GM21381 (cell line): ENCODE measurements around the gene PPP1R13B.

Experiments used
- ATAC-seq: cut with Tn5 transposase; IDR thresholded peaks from one replicate; pipeline ENCODE4 v1.9.1; 2021; ENCODE audit warnings: mild to moderate bottlenecking, moderate library complexity; ENCODE audit not compliant: unreplicated experiment

PPP1R13B gene

DNA sequence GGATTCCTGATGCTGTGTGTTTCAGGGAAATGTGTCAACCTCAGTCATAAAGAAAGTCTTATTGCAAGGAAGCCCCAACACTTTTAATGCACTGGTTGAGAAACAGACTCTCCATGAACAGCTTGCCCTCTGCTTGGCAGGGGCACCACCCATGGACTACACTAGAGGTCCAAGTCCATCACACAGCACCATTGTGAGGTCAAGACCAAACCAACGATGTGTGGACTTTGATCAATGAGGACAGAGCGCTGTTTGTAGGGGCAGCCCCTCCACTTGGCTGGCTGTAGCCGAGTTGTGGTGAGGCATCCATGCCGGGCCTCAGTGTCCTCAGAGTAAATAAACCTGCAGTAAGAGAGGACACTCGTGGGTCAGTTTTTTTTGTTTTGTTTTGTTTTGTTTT, 102.0 kb downstream of the PPP1R13B start:
- ATAC-seq: no peak

DNA sequence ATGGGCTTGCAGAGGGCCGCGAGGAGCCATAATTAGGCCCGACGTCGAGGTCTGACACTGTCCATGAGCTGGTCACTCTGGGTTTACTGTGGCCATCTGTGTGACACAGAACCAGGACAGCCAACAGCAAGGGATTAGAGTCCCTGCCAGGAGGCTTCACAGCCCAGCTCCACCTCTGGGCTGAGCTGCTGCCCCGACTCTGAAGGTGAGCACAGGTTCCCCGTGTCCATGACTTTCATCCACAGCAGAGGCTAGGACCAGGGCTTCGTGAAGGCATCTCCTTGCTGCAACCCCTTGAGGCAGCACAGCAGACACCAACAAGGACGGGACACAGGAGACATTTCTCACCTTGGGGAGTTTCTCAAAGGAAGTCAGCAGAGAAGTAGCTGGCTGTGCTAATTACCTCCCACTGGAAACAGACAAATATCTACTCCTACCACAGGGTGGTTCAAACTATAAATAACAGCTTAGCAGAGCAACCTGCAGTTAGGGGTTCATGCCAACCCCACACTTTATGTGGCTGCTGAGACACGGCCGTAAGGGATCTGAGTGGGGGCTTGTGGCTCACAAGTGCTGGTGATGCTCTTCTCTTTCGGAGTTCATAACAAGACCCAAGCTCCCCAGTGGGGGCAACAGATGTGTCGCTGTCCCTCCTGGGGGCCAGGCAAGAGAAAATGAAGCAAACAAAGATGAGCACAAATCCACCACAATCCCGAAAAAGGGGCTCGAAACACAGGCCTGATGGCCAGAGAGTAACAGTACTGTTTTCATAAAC, 102.6 kb downstream of the PPP1R13B start:
- no peak for ATAC-seq

DNA sequence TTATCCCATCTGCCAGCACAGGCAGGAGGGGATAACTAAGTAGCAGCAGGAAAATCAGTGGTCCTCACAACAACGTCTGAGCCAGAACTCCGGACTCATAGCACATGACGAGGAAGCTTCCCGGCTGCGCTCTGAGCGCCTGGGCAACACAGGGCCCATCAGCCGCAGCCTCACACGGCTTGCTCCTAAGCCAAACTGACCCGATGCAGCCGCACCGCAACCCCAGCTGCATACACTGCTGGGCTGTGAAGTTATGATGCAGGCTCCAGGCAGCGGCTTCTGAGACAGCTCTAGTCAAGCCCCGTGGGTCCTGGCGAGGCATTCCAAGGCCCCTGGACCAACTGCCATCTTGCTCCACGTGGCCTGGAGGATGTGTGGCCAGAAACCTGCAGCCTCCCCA, 103.7 kb downstream of the PPP1R13B start:
- ATAC-seq: no peak

DNA sequence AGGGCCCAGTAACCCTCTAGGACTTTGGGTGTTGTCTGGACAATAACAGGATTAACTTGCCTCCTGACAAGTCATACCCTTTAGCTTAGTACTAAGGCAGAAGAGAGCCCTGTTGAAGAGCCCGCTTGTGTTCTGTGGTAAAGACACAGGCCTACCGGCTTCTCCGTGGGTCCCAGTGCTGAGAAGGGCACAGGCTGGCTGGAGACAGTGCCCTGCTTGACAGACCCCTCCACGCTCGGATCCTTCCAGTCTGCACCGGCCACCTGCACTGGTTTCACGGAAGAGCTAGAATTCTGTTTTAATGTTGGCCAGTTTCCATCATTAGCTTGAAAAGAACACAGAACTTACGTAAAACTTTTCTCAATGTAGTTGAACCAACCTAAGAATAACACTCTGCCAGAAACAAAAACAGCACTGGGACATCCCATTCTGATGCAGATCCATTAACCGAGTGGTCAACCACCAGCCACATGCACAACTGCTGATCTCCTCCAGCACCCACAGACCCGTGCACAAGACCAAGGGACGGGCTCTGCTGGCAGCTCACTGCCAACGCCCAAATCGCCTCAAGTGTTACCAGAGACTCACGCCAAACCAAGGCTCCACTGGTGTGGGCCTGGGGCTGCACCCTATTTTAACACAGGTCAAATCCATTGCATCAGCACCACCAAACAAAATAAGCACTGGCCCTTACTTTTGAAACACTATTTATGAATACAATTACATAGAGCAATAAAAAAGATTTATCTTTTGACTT, 104.7 kb downstream of the PPP1R13B start:
- ATAC-seq: no peak

DNA sequence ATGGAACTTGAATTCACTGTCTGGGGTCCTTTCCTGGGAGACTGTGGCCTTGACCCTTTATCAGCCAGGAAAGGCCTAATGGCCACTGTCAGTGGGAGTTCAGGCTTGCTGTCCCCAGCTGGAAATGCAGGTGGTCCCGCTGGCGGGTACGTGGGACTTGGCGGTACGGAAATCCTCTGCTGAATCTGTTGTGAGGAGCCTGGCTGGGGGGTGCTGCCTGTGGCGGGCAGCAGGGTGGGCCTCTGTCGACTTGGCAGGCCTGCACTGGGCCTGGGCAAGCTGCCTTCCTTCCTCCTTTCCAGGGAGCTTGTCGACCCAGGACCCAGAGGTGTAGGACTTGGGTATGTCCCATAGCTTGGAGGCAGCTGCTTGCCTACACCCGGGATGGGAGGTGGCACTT, 105.5 kb downstream of the PPP1R13B start:
- no peak for ATAC-seq

DNA sequence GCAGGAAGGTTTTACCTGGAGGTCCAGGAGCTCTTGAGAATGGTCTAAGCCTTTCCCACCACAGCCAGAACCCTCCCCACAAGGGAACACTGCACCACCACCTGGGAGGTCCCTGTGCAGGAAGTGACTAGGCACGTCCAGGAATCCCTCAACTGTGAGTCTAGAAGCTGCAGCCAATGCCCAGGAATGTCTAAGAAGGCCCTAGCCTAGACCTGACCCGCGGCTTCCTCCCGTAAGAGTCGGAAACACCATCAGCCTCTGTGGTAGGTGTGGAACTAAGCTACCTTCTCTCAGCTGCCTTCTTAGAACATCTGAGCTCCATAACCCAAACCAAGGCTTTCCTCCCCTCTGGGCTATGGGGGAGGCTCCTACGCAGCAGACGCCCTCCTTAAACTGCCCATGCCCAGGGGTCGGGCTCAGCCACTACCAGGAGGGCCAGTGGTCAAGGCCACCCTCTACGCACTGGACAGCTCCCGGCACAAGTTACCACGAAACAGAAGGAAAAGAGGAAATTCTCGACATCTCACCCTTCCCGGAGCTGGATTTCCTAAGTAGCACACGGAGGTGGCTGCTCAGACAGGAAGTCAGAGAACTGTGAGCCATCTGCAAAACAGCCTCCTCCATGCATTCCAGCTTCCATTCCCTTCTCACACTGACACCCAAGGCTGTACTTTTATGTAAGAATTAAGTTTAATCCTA, 106.2 kb downstream of the PPP1R13B start:
- ATAC-seq: no peak

DNA sequence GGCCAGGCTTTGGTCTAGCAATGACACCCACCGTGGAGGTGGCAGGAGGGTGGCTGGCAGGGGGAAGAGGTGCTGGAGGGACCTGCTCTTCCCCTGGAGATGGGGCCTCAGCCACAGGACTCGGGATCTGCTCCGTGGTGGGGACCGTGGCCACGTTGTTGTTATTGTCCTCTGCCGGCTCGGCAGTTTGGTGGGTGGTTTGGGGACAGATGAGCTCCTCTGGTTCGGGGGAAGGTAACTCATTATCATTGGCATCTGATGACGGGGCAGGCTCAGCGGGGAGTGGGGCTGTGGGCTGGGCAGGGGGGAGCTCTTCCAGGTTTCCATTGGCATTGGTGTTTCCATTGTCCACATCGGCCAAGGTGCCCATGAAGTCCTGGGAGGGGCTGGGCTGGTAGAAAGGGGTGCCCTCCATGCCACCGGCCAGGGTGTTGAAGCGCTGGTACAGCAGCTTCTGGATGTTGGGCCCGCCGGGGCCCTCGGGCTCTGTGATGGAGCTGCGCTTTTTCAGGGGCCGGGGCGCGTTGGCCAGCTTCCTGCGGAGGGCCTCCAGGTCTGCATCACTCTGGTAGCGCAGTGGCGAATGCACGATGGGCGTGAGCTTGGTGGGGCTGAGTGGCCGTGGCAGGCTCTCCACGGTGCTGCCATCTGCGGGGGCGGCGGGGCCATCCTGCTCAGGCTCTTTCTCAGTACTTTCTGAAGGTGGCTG, 107.4 kb downstream of the PPP1R13B start:
- ATAC-seq: no peak

DNA sequence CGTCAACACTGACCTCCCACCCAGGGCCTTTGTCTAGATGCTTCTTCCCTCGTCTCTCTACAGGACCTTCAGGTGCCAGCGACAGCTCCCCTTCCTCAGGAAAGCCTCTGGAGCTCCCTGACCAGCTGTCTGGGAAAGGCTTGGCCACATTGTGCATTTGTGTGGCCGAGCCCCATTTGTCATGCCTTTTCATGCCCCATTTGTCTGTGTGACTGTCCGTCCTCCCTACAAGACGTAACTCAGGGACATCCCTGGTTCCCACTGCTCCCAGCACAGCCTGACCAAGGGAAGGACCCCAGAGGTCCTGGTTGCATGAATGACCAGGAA, 107.9 kb downstream of the PPP1R13B start:
- no peak for ATAC-seq

DNA sequence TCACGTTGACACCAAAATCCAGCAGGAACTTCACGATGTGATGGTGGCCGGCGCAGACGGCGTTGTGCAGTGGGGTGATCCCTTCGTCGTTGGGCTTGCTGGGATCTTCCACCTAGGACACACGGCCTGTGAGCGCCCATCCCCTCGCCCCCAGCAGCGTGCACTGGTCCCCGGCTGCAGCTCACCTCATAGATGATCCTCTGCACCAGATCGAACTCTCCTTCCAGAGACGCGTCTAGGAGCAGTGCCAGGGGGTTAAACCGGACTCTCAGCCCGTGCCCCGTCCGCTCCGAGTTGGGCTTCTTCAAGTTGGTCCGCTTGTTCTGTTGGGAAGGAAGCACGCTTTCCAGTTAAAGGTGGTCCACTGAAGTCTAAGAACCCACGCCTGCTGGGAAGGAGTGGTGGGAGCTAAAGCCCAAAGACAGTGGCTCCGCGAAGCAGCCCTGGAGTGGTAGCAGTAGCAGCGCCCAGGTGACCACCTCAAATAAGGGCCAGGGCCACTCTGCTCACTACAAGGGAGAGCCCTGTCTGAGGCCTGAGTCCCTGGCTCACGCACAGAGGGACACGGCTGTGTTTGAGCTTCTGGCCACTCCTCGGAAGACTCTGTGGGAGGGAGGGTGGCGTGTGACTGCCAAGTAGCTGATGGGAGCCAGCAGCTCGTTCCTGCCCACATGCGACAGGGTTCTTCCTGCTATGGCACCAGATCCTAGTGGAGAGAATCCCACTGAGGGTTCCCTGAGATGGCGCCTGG, 108.5 kb downstream of the PPP1R13B start:
- no peak for ATAC-seq

DNA sequence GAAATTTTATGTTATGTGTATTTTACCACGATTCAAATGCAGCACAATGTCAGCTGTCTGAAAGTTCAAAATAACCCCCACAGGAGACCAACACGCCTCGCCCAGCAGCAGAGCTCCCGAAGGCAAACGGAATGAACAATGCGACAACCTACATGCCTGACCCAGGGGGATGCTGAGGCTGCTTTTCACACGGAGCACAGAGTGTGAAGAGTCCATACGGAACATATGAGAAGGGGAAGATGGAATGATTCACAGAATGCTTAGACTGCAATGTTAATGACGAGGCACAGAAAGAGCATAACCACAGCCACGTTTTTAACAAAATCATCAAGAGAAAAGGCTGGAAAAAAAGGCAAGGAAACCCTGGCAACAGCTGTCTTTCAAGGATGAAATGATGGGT, 109.2 kb downstream of the PPP1R13B start:
- ATAC-seq: no peak

DNA sequence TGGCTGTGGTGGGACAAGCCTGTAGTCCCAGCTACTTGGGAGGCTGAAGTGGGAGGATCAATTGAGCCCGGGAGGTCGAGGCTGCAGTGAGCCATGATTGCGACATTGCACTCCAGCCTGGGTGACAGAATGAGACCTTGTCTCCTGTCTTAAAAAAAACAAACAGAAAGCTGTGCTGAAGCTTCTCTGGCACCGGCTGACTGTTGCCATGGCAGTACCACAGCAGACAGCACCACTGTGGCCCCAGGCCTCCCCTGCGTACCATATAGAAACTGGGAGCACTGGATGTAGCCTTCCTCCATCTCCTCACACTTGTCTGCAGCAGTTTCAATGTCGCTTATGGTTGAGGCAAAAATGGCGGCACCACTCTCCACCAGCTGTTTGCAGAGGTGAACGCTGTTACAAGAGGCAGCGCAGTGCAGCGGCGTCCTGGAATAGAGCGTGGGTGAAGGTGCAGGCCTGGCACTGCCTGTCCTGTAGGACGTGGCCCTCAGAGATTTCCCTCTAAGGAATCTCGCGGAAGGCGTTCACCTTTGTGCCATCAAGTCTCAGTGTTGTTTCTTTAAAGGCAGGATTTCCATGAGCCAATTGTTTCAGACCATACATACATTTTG, 109.8 kb downstream of the PPP1R13B start:
- ATAC-seq: no peak

DNA sequence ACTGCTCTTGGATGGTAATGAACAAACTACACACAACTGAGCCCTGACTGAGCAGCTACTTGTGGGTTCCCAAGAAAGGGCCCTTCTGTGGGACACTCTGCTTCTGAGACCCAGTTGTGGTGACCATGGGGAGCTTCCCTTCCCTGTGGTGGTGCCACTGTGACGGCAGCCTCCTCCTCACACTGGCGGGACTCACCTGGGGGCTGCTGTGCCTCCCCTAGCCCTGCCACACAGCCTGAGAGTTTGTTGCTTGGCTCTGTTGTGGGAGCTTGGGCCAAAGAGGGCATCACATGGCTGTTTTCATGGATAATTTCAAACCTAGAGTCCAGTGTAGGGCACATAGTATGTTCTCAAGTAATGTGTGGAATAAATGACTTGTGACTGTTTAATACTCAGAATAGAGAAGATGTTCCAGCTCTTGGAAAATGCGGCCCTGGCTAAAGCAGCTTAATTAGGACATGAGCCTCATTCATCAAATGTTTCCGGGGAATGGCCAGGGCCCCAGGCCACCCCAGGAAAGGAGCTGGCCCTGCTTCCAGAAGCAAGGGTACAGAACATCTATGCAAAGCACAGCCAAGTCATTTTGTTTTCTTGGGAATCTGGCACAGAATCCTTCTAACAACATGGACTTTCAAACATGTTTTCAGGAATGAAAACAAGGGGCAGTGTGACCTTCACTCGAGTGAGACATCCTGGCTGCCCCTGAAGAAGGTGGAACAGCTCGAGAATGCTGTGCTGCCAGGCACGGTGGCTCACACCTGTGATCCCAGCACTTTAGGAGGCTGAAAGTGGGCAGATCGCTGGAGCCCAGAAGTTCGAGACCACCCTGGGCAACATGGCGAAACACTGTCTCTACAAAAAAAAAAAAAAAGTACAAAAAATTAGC, 110.6 kb downstream of the PPP1R13B start:
- no peak for ATAC-seq

DNA sequence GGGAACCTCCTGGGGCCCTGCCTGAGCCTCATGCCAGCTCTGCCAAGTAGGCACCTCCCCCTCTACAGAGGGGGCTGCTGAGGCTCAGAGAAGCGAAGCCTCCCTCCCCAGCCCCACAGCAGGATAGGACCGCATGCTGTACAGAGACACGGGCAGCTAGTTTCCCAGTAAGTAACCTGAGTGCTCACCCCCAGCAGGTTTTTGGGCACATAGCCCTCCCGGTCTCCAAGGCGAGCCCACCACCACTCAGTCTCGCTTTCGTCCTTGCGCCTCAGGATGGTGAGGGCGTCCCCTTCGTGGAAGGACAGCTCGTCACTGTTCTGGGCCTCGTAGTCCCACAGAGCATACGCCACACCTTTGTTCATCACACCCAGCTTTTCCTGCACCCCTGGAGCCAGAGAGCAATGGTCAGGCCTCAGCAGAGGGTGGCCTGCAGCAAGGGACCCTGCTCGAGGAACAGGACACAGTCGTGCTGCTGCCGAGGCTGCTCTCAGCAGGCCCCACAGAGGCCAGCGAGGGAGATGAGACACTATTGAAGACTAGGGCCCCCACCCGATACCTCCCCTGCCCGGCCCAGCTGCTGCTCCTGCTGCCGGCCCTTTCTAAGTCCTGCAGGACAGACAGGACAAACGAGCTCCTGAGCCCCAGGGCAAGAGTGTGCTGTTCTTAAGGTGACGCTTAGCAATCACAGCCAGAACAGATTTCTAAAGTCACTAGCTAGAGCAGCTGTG, 111.4 kb downstream of the PPP1R13B start:
- no peak for ATAC-seq

DNA sequence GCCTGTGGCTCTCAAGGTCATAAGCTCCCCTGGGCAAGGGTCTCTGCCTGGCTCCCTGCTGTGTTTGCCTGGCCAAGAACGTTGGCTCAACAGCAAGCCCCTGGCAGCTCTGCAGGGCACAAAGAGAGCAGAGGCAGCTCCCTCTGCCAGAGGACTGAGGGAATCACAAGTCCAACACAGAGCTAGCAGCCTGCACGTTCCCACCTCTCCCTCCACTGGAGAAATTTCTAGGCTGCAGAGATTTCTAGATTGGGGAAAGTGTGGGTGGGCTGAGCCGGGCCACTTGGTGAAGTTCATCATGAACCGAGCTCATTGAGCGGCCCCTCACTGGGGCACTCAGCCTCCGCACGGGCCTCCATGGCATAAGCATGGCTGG, 111.9 kb downstream of the PPP1R13B start:
- ATAC-seq: no peak

DNA sequence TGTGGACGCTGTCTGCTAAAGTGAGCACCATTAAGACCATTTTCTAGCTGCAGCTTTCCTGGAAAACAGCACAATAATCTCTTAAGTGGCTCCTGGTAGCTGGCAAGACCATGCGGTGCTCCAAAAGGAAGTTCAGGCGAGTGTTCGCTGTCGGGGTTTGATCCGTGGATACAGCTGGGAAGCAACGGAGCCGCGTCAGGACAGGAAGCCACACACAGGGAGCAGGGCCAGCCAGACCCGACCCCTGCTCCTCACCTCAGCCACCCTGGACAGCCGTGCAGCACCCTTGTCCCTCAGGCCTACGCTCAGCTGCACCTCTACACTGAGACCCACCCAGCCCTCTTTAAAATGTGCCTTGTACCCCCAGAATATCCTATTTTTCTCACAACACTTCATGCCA, 112.4 kb downstream of the PPP1R13B start:
- ATAC-seq: no peak

DNA sequence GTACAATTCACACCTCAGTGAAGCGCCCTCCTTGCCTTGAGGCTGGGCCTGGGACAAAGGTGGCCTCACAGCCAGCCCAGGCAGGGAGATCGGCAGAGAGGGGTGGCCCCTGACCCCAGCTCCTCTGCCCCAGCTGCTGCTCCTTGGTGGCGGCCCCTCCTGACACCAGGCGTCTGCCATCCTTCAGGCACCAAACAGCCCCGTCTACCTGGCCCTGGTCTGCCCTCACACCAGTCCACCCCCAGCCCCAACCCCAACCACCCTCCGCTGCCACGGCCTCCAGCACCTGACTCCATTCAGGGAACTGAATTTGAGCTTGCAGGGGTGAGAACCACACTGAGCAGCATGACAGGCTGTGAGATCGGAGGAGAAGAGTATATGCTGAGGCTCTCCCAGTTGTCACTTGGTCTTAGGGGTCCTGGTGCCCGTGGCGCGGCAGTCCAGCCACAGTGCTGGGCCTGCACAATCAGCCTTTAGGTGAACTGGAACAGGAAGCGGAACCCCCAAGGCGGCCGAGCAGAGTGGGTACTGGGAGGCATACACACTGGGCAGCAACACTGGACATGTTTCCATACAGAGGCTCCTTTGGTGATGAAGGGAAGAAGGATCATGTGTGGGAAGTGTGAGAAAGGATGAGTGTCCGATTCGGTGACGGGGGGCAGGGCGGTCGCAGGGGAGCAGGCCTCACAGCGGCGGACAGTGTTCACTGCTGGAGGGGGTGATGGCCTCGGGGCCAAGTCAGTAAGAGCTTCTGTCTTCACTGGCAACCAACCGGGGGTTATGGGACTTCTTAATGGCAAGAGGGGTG, 113.1 kb downstream of the PPP1R13B start:
- no peak for ATAC-seq

DNA sequence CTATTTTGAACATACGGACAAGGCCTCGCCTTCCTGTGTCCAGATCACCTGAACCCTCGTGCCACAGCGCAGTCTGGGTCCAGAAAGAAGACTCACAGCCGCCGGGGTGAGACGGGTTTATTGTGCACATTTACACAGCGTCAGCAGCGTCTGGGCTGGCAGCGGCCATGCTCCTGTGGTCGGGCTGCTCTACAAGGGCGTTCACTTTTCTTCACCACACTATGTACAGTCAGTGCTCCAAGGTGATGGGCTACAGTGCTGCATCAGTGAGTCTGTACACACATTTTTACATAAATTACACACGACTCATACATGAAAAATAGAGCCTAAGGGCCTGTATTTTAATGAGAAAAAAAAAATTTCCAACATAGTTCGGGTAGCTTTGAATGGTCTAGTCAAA, 113.7 kb downstream of the PPP1R13B start:
- no peak for ATAC-seq
